NOMO-1 treated with dmso at 0.1 percent for 144 hours (cell line): Measurements from ENCODE around the gene PKDCC.
A peak's percentile ranks its signal among the peaks of the same experiment; 100 is the strongest.

Source experiments
- DNase-seq: peaks from one replicate; lab custom pipeline; 2025; ENCODE audit not compliant: unreplicated experiment; lab: John Stamatoyannopoulos, UW

The PKDCC gene

DNA sequence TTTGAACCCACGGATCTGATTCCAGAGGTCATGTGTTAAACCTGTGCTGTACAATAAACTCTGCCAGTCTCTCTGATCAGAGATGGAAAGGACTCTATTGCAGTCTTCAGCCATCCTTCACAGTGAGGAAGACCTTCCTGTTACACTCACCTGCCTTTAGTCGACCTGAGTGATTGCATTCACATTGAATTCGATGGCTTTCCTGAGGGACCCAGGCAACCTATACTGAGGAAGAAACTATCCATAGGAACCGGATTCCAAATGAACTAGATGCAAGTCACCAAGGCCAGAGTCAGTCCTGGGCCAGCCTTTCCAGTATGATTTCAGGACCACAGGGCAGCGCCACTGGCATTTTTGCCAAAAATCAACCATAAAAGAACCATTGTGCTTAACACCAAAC is 56.8 kb downstream of the PKDCC start:
- no peak for DNase-seq

- peak; percentile 74 for DNase-seq
Measured at GRCh38 chr2:42105330-42106256, 57.8 kb downstream of the PKDCC start.

DNA sequence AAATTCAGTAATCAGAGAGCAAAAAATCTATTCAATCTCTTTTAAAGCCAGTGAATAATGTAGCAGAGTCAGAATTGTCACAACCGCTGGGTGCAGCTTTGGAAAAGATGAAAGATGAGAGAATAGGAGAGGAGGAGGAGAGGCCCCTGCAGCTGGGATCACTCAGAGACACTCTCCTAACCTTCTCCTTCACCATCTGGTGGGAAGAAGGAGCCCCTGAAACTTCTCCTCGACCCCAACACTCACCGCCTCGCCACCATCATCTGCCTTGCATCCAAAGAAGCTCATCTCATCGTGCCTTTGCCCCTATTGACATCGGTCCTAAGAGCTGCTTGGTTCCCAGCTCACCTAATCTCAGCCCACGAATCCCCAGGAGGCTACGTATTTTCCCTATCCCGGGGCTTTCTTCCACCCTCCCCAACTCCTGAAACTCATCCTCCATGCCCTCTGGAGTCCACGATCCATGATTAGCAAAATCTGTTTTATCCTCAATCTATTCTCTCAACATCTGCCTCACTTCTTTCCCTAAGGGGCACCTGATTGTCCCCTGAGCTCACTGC is 58.5 kb downstream of the PKDCC start:
- DNase-seq = no peak

- no peak for DNase-seq
Measured at GRCh38 chr2:42107249-42108042, 59.6 kb downstream of the PKDCC start.
